ENCODE data around the gene SPEF2. TPM values are rescaled to one million over a fixed set of nuclear protein-coding genes. Genes with fewer than 3 reads are reported as not detected.

SPEF2 gene
- total and polyA plus RNA-seq, 10 of the 15 experiments (the other 5 are each of a cell fraction or from before 2014, with no cell fraction given), result 0.03 to 2.0 (median 0.07) TPM; not detected in 3

DNA sequence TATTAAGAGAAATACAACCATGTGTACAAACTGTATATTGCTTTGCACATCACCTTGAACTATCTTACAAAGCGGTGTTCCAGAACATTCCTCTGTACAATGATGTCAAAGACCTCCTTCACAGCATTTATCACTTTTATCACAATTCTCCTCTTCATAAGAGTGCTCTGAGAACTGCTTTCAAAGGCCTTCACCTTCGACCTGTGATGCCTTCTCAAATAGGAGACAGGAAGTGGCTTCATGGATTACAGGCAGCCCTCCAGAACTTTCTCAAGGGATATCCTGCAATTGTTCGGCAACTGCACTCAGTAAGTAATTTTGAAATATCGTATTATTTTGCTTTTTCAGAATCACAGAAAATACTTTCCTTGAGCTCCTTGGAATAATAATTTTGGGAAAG, 171.1 kb downstream of the SPEF2 start:
- RAD21 ChIA-PET (ENCODE audit: unreplicated experiment), result no interaction called here
- Histone ChIP-seq H2AFZ (ENCODE audit: control insufficient read depth, low read depth, low read length) (no peak overlapping the region), H3K27me3 (replicated peaks in 1 of 2; ENCODE audit: control insufficient read depth in 2 of 2, insufficient read depth in 2 of 2, low read length in 1 of 2) (no peaks in the 10 kb centered on the region), H3K9ac (ENCODE audit: control insufficient read depth, insufficient read depth, low read length) (no peak overlapping the region), H3K36me3 (ENCODE audit: control insufficient read depth in 2 of 2, insufficient read depth in 2 of 2, low read length in 1 of 2) (no peaks in the 10 kb centered on the region), H4K20me1 (ENCODE audit: control insufficient read depth, insufficient read depth) (no peaks in the 10 kb centered on the region), H3K27ac (ENCODE audit: control insufficient read depth, insufficient read depth) (no peak overlapping the region), H3K79me2 (ENCODE audit: control insufficient read depth, insufficient read depth, low read length) (no peaks in the 10 kb centered on the region), H3K9me3 (replicated peaks; ENCODE audit: control insufficient read depth, insufficient read depth, low read length) (no peaks in the 10 kb centered on the region), H3K4me2 (ENCODE audit: control insufficient read depth, insufficient read depth) (no peak overlapping the region), H3K4me3 (no peak overlapping the region), H3K4me1 (ENCODE audit: control insufficient read depth, insufficient read depth, low read length) (no peaks in the 10 kb centered on the region)
- no peak for ATAC-seq
- SMC1A ChIA-PET (ENCODE audit: uncharacterized antibody, unreplicated experiment), result interaction anchor here (1.3 kb wide), 1 partner anchor 9 kb away, joined by 4 read pairs; no protein-coding TSS in a partner anchor
- WGBS (ENCODE audit: insufficient coverage, insufficient replicate concordance, low lambda C conversion rate, missing lambda C conversion rate), result 22% methylated on average over 4 of the region's 4 CpGs
- CTCF ChIA-PET, result interaction anchor here (0.8 to 4.0 kb wide), 5 partner anchors 10 to 142 kb away, joined by 3 to 20 read pairs (median 6); no protein-coding TSS in a partner anchor
- no peak for FAIRE-seq
- no TSS peak for BruUV-seq (replicated peaks)
- intact Hi-C loops (cut with micrococcal nuclease; ENCODE audit: unreplicated experiment) (no loop called here), in situ Hi-C loops (cut with MboI) (no loop called here)
- DNase-seq (ENCODE audit: low read depth, low spot score), result no peak
- POLR2A ChIA-PET, result no interaction called here
- TF ChIP-seq BACH1 (IDR thresholded peaks at IDR 0.05; ENCODE audit: borderline replicate concordance) (no peak), POLR2AphosphoS5 (IDR thresholded peaks at IDR 0.05; ENCODE audit: low read length) (no peak), SP1 (IDR thresholded peaks at IDR 0.05; ENCODE audit: low read depth, low read length) (no peak), ZBTB40 (IDR thresholded peaks at IDR 0.05; ENCODE audit: borderline replicate concordance) (no peak)
- TF ChIP-seq, protein P1, sequence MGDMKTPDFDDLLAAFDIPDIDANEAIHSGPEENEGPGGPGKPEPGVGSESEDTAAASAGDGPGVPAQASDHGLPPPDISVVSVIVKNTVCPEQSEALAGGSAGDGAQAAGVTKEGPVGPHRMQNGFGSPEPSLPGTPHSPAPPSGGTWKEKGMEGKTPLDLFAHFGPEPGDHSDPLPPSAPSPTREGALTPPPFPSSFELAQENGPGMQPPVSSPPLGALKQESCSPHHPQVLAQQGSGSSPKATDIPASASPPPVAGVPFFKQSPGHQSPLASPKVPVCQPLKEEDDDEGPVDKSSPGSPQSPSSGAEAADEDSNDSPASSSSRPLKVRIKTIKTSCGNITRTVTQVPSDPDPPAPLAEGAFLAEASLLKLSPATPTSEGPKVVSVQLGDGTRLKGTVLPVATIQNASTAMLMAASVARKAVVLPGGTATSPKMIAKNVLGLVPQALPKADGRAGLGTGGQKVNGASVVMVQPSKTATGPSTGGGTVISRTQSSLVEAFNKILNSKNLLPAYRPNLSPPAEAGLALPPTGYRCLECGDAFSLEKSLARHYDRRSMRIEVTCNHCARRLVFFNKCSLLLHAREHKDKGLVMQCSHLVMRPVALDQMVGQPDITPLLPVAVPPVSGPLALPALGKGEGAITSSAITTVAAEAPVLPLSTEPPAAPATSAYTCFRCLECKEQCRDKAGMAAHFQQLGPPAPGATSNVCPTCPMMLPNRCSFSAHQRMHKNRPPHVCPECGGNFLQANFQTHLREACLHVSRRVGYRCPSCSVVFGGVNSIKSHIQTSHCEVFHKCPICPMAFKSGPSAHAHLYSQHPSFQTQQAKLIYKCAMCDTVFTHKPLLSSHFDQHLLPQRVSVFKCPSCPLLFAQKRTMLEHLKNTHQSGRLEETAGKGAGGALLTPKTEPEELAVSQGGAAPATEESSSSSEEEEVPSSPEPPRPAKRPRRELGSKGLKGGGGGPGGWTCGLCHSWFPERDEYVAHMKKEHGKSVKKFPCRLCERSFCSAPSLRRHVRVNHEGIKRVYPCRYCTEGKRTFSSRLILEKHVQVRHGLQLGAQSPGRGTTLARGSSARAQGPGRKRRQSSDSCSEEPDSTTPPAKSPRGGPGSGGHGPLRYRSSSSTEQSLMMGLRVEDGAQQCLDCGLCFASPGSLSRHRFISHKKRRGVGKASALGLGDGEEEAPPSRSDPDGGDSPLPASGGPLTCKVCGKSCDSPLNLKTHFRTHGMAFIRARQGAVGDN (IDR thresholded peaks at IDR 0.05), result no peak
